LNCaP clone FGC (cell line): ENCODE data around the gene CCDC13.

Source experiments
- DNase-seq: peaks from one replicate; pipeline ENCODE4 v3.0.0-alpha.2; 2011; ENCODE audit warnings: low read depth
- H3K4me3 ChIP-seq: 2 replicates; pipeline ENCODE4 v1.5.1; 2011; ENCODE audit warnings: mild to moderate bottlenecking, low read depth, low read length, control low read depth
- CTCF ChIP-seq: IDR thresholded peaks from 2 replicates; pipeline ENCODE4 v1.5.1; 2012; ENCODE audit warnings: mild to moderate bottlenecking; ENCODE audit not compliant: control insufficient read depth, insufficient read depth; ENCODE audit errors: extremely low read depth

CCDC13 gene

DNA sequence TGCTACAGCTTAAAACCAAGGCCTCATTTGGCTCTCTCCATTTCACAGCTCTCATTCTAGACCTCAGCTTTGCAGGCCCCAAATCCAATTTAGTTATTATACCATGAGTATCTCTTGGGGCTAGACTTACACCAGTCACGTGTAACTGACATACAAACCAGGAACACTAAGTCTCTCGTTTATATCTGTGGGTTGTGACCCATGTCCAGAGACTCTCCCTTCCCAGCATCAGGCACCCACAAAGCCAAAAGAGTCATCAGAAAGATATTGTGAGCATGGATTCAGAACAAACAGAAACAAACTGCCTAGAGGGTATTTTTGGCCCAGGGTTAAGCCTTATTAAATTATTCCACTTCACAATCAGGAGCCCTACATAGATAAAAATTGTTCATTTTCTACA lies 5.6 kb upstream of the CCDC13 start:
- no peak for TF ChIP-seq CTCF
- no peak overlapping the region for H3K4me3 ChIP-seq
- DNase-seq = no peak

- DNase-seq = no peak
- H3K4me3 ChIP-seq = no peak overlapping the region
- no peak for TF ChIP-seq CTCF
These were observed 327 bp upstream of the CCDC13 start for GRCh38 chr3:42773409-42773751.

- TF ChIP-seq CTCF = no peak
- DNase-seq = no peak
- H3K4me3 ChIP-seq = no peak overlapping the region
These were observed 1.8 kb downstream of the CCDC13 start for GRCh38 chr3:42771271-42771670.

DNA sequence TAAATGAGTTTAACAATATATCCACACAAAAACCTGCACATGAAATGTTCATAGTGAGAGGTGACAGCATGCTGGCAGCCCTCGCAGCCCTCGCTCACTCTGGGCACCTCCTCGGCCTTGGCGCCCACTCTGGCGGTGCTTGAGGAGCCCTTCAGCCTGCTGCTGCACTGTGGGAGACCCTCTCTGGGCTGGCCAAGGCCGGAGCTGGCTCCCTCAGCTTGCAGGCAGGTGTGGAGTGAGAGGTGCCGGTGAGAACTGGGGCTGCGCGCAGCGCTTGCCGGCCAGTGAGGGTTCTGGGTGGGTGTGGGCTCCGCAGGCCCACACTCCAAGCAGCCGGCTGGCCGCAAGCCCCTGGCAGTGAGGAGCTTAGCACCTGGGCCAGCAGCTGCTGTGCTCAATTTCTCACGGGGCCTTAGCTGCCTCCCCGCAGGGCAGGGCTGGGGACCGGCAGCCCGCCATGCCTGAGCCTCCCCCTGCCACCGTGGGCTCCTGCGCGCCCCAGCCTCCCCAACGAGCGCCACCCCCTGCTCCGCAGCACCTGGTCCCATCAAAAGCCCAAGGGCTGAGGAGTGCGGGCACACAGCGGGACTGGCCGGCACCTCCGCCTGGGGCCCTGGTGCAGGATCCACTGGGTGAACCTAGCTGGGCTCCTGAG lies 3.4 kb downstream of the CCDC13 start:
- TF ChIP-seq CTCF = no peak
- no peak for DNase-seq

GRCh38 chr3:42764561-42765295 lies 8.3 kb downstream of the CCDC13 start:
- DNase-seq = no peak
- no peak for TF ChIP-seq CTCF
- H3K4me3 ChIP-seq = no peak overlapping the region

More for the DNA sequence above, 3.4 kb downstream of the CCDC13 start:
- H3K4me3 ChIP-seq = no peak overlapping the region

DNA sequence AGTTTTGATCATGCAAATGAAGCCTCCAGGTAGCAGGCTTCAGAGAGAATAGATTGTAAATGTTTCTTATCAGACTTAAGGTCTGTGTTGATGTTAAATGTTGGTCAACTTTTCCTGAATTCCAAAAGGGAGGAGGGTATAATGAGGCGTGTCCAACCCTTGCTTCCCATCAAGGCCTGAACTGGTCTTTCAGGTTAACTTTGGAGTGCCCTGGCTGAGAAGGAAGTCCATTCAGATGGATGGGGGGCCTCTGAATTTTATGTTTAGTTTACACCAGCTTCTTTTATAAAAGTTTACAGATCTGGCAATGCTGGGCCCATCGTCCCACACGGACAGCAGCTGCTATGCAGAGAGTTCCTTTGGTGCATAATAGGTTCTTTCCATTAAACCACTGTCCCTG lies 8.9 kb downstream of the CCDC13 start:
- no peak for DNase-seq
- no peak for TF ChIP-seq CTCF
- H3K4me3 ChIP-seq = no peak overlapping the region

- no peak for DNase-seq
- no peak for TF ChIP-seq CTCF
- no peak overlapping the region for H3K4me3 ChIP-seq
These were observed 10.0 kb downstream of the CCDC13 start for GRCh38 chr3:42763021-42763420.
